ENCODE results near the gene ABHD16B.

GRCh38 chr20:63908008-63908682 is 46.8 kb downstream of the ABHD16B start:
- TF ChIP-seq EZH2phosphoT487 (IDR thresholded peaks at IDR 0.05; ENCODE audit: low read depth) = no peak
- TF ChIP-seq, protein P1, sequence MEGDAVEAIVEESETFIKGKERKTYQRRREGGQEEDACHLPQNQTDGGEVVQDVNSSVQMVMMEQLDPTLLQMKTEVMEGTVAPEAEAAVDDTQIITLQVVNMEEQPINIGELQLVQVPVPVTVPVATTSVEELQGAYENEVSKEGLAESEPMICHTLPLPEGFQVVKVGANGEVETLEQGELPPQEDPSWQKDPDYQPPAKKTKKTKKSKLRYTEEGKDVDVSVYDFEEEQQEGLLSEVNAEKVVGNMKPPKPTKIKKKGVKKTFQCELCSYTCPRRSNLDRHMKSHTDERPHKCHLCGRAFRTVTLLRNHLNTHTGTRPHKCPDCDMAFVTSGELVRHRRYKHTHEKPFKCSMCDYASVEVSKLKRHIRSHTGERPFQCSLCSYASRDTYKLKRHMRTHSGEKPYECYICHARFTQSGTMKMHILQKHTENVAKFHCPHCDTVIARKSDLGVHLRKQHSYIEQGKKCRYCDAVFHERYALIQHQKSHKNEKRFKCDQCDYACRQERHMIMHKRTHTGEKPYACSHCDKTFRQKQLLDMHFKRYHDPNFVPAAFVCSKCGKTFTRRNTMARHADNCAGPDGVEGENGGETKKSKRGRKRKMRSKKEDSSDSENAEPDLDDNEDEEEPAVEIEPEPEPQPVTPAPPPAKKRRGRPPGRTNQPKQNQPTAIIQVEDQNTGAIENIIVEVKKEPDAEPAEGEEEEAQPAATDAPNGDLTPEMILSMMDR (IDR thresholded peaks at IDR 0.05; ENCODE audit: low read depth, low read length) = no peak
